K562 (cell line): Measurements from ENCODE around the gene ZFYVE19. TPM values are rescaled to one million over a fixed set of nuclear protein-coding genes. Genes with fewer than 3 reads are reported as not detected.

Experiments used
- ATAC-seq: fragments of 200-7000 bp; cut with Tn5 transposase; 3 replicates; pipeline ENCODE4 v1.9.1; 2020; ENCODE audit warnings: moderate library complexity
- BruUV-seq: library from RNA; stranded (reverse); fragments of 400-500 nt; replicated peaks from 2 replicates; lab custom pipeline; 2021; lab: Mats Ljungman, UMichigan
- CTCF ChIA-PET: fragments of 300-600 bp; formaldehyde crosslinking; extraction: SDS; loops from one replicate; lab custom pipeline; 2021; ENCODE audit warnings: low intra/inter-chr PET ratio; lab: Yijun Ruan, JAX
- POLR2A ChIA-PET: fragments of 300-600, 350-650 bp; sonication (Branson Sonifier 250); formaldehyde crosslinking; extraction: SDS; loops from one replicate; lab custom pipeline; 2021; ENCODE audit warnings: antibody characterized with exemption, inconsistent platforms; lab: Yijun Ruan, JAX
- DNase-seq, 4 experiments: peaks; one replicate each; pipeline versions ENCODE4 v3.0.0 to v3.0.0-alpha.2; 2011 to 2018; ENCODE audit warnings: low spot score in 3 of 4, mixed read lengths in 3 of 4; ENCODE audit errors: extremely low read depth in 1 of 4
- FAIRE-seq: peaks from 2 replicates; lab custom pipeline; 2011; peaks lifted over from hg19 to GRCh38; lab: Jason Lieb, UNC
- H2AFZ ChIP-seq: 2 replicates; pipeline ENCODE4 v1.6.0; 2011; ENCODE audit warnings: low read depth, low read length, control low read depth, inconsistent platforms
- H3K27ac ChIP-seq: fragments of 200-600 bp; 3 replicates; pipeline ENCODE4 v1.8.0; 2011; ENCODE audit warnings: low read depth, mild to moderate bottlenecking, control low read depth, inconsistent platforms, low read length, moderate library complexity, mixed read lengths; ENCODE audit errors: extremely low read depth
- H3K27me3 ChIP-seq, 2 experiments: fragments of 300-600 bp in 1 of 2; 2 replicates in 1 of 2; 3 replicates in 1 of 2; pipeline versions ENCODE4 v1.6.0 to v1.8.0; 2011; ENCODE audit warnings: inconsistent platforms in 2 of 2, low read length in 2 of 2, mild to moderate bottlenecking in 1 of 2, mixed read lengths in 1 of 2, moderate library complexity in 1 of 2; ENCODE audit not compliant: control insufficient read depth in 2 of 2, insufficient read depth in 2 of 2
- H3K36me3 ChIP-seq: fragments of 300-600 bp; 3 replicates; pipeline ENCODE4 v1.8.0; 2011; ENCODE audit warnings: mild to moderate bottlenecking, low read length, inconsistent platforms; ENCODE audit not compliant: control insufficient read depth, insufficient read depth
- H3K4me1 ChIP-seq, 2 experiments: fragments of 200-600 bp in 1 of 2; replicated peaks in 1 of 2; 2 replicates in 1 of 2; 3 replicates in 1 of 2; pipeline versions ENCODE4 v1.5.1 to v1.8.0; 2011; ENCODE audit warnings: inconsistent platforms in 2 of 2, low read length in 2 of 2, mild to moderate bottlenecking in 1 of 2, mixed read lengths in 1 of 2, moderate library complexity in 1 of 2; ENCODE audit not compliant: control insufficient read depth in 2 of 2, insufficient read depth in 2 of 2
- H3K4me2 ChIP-seq: 2 replicates; pipeline ENCODE4 v1.6.1; 2011; ENCODE audit warnings: low read length, control low read depth, inconsistent platforms, mixed read lengths; ENCODE audit not compliant: insufficient read depth
- H3K4me3 ChIP-seq: fragments of 200-600 bp; sonication (generic), shearing (Covaris generic); 2 replicates; pipeline ENCODE4 v1.5.1; 2016; ENCODE audit warnings: control low read depth, inconsistent platforms
- H3K79me2 ChIP-seq: fragments of 200-600 bp; 3 replicates; pipeline ENCODE4 v1.8.0; 2011; ENCODE audit warnings: low read length, inconsistent platforms; ENCODE audit not compliant: control insufficient read depth, insufficient read depth
- H3K9ac ChIP-seq, 2 experiments: 2 replicates each; pipeline versions ENCODE4 v1.6.0 to v1.6.1; 2011; ENCODE audit warnings: low read depth in 2 of 2, low read length in 2 of 2, control low read depth in 1 of 2, inconsistent platforms in 1 of 2, mild to moderate bottlenecking in 1 of 2, mixed read lengths in 1 of 2; ENCODE audit not compliant: insufficient read depth in 1 of 2
- H3K9me1 ChIP-seq: one replicate; pipeline ENCODE4 v1.6.0; 2011; ENCODE audit warnings: inconsistent platforms, mild to moderate bottlenecking, low read length, moderate library complexity; ENCODE audit not compliant: control insufficient read depth, insufficient read depth
- H3K9me3 ChIP-seq: replicated peaks from 2 replicates; pipeline ENCODE4 v1.5.1; 2011; ENCODE audit warnings: low read depth, low read length, inconsistent platforms; ENCODE audit not compliant: control insufficient read depth, insufficient read depth
- H4K20me1 ChIP-seq: replicated peaks from 2 replicates; pipeline ENCODE4 v1.6.1; 2011; ENCODE audit warnings: low read length, inconsistent platforms, mixed read lengths; ENCODE audit not compliant: control insufficient read depth, insufficient read depth
- BDP1 ChIP-seq: IDR thresholded peaks from 3 replicates; pipeline ENCODE4 v1.6.1; 2011; ENCODE audit not compliant: insufficient read length, insufficient read depth
- C11orf30 ChIP-seq: fragments of 450-650 bp; IDR thresholded peaks from 2 replicates; pipeline ENCODE4 v1.6.1; 2016; ENCODE audit warnings: low read depth, mild to moderate bottlenecking
- GABPB1 ChIP-seq: sonication (generic); formaldehyde crosslinking; IDR thresholded peaks from 2 replicates; pipeline ENCODE4 v1.8.0; 2022; ENCODE audit warnings: mild to moderate bottlenecking, missing genetic modification reagents
- HLTF ChIP-seq: fragments of 450-650 bp; IDR thresholded peaks from 2 replicates; pipeline ENCODE4 v1.6.1; 2016
- POLR2H ChIP-seq: IDR thresholded peaks from 2 replicates; pipeline ENCODE4 v1.6.1; 2016; ENCODE audit warnings: missing genetic modification characterization, low read depth, mild to moderate bottlenecking, control low read depth, missing compliant biosample characterization, moderate library complexity
- TSHZ1 ChIP-seq: fragments of 250-450 bp; sonication (Bioruptor Pico); IDR thresholded peaks from 2 replicates; pipeline ENCODE4 v1.4.0; 2020; ENCODE audit warnings: mild to moderate bottlenecking, moderate library complexity
- ZNF121 ChIP-seq: sonication (generic); formaldehyde crosslinking; conservative IDR thresholded peaks from 2 replicates; pipeline ENCODE4 v1.8.0; 2022; ENCODE audit warnings: missing genetic modification reagents
- ZNF316 ChIP-seq: fragments of 450-650 bp; IDR thresholded peaks from 2 replicates; pipeline ENCODE4 v1.6.1; 2016
- ZNF644 ChIP-seq: fragments of 200-800 bp; sonication (Bioruptor generic); IDR thresholded peaks from 2 replicates; pipeline ENCODE4 v1.6.1; 2016; ENCODE audit warnings: low read depth, missing genetic modification characterization, missing compliant biosample characterization
- WGBS: fragments of 100-300 bp; shearing (Covaris generic); methylation state at CpG from one replicate; pipeline ENCODE4 v1.1.6; 2016; ENCODE audit warnings: low coverage, mixed read lengths; ENCODE audit not compliant: insufficient coverage; ENCODE audit errors: missing lambda C conversion rate; 5-methylcytosine and 5-hydroxymethylcytosine counted together
- in situ Hi-C: fragments of 300-500 bp; cut with MboI; formaldehyde crosslinking; loops from 4 replicates; pipeline ENCODE4 v1.15.0; 2018; ENCODE audit warnings: inconsistent platforms, mixed read lengths
- intact Hi-C: fragments of 100-400 bp; cut with micrococcal nuclease; formaldehyde crosslinking; loops from 2 replicates; pipeline ENCODE4 v1.14.2; 2022
- polyA plus RNA-seq, 8 experiments: library from polyadenylated mRNA; depleted of rRNA in 4 of 8; stranded (reverse) in 5 of 8; unstranded in 3 of 8; fragments of >200 nt; fragmentation: Nextera tagmentation in 2 of 8; fragmentation: Illumina TruSeq in 1 of 8; extraction: Ambion mirVana in 2 of 8; extraction: Trizol in 1 of 8; gene quantifications; 2 replicates each; pipeline versions ENCODE4 v1.2.1 to v1.2.3, GENCODE V29; 2011 to 2014; ENCODE audit warnings: inconsistent platforms in 1 of 8, missing spikeins in 1 of 8
- total RNA-seq, 7 experiments: library from RNA; depleted of rRNA in 6 of 7; stranded (reverse); fragments of >200 nt in 6 of 7; fragmentation: Illumina TruSeq in 2 of 7; extraction: Trizol in 2 of 7; gene quantifications; 2 replicates each; pipeline versions ENCODE4 v1.2.1 to v1.2.3, GENCODE V29; 2011 to 2021; ENCODE audit warnings: low replicate concordance in 1 of 7
- TF ChIP-seq, protein P1 (sequence below): fragments of 450-650 bp; IDR thresholded peaks from 2 replicates; pipeline ENCODE4 v1.7.0; 2016; ENCODE audit warnings: borderline replicate concordance
- TF ChIP-seq, protein P2 (sequence below): fragments of 200-400 bp; formaldehyde crosslinking; IDR thresholded peaks from 2 replicates; pipeline ENCODE4 v1.6.1; 2017; ENCODE audit warnings: mild to moderate bottlenecking, low read depth, low read length, moderate library complexity
- TF ChIP-seq, protein P3 (sequence below): IDR thresholded peaks from 2 replicates; pipeline ENCODE4 v1.6.1; 2011; ENCODE audit warnings: borderline replicate concordance, low read depth, mild to moderate bottlenecking, moderate library complexity, low read length; ENCODE audit not compliant: insufficient read depth, poor library complexity, severe bottlenecking

ZFYVE19 gene
- total and polyA plus RNA-seq, 9 of the 15 experiments (the other 6 are each of a cell fraction or from before 2014, with no cell fraction given): 1.5 to 36.8 (median 19.9) TPM

DNA sequence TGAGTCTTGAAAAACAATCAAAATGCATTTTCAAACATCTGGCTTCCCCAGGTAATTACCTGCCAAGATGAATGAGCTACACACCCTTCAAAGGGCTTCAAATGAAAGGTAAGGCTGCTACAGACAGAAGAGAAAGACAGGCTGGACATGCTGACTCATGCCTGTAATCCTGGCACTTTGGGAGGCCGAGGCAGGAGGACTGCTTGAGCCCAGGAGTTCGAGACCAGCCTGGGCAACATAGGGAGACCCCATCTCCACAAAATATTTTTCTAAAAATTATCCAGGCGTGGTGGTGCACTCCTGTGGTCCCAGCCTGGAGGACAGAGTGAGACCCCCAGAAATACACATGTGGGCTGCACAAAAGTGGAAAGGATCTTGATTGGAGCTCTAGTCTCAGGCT, 14.5 kb upstream of the ZFYVE19 start:
- peaks cover 13% of the 10 kb centered on the region; the same call in 2 of the 3 replicates for H3K36me3 ChIP-seq
- 84% methylated on average over 3 of the region's 3 CpGs for WGBS
- ChIA-PET CTCF (no interaction called here), POLR2A (no interaction called here)
- in situ Hi-C loops: no loop called here
- no peaks in the 10 kb centered on the region for H3K9me1 ChIP-seq
- DNase-seq (no peak), ATAC-seq (no peak), FAIRE-seq (no peak)
- no peaks in the 10 kb centered on the region for H3K27me3 ChIP-seq
- intact Hi-C loops: no loop called here
- no peaks in the 10 kb centered on the region for H3K9me3 ChIP-seq
- H4K20me1 ChIP-seq: no peaks in the 10 kb centered on the region
- no peak overlapping the region for H2AFZ ChIP-seq
- no peak overlapping the region for H3K4me2 ChIP-seq
- peaks cover 8 to 11% of the 10 kb centered on the region in 2 experiments; a peak in 4 of 5 replicates for H3K4me1 ChIP-seq
- peaks cover 12% of the 10 kb centered on the region for H3K79me2 ChIP-seq
- BruUV-seq: no TSS peak
- no peak overlapping the region for H3K27ac ChIP-seq
- no peak overlapping the region for H3K9ac ChIP-seq
- H3K4me3 ChIP-seq: no peak overlapping the region
- TF ChIP-seq, protein P1, sequence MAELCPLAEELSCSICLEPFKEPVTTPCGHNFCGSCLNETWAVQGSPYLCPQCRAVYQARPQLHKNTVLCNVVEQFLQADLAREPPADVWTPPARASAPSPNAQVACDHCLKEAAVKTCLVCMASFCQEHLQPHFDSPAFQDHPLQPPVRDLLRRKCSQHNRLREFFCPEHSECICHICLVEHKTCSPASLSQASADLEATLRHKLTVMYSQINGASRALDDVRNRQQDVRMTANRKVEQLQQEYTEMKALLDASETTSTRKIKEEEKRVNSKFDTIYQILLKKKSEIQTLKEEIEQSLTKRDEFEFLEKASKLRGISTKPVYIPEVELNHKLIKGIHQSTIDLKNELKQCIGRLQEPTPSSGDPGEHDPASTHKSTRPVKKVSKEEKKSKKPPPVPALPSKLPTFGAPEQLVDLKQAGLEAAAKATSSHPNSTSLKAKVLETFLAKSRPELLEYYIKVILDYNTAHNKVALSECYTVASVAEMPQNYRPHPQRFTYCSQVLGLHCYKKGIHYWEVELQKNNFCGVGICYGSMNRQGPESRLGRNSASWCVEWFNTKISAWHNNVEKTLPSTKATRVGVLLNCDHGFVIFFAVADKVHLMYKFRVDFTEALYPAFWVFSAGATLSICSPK: no peak
- peak; percentile 23; the same call in 1 of the 2 replicates for TF ChIP-seq ZNF316
- peak; percentile 37; the same call in 1 of the 2 replicates for TF ChIP-seq C11orf30
- TF ChIP-seq, protein P2, sequence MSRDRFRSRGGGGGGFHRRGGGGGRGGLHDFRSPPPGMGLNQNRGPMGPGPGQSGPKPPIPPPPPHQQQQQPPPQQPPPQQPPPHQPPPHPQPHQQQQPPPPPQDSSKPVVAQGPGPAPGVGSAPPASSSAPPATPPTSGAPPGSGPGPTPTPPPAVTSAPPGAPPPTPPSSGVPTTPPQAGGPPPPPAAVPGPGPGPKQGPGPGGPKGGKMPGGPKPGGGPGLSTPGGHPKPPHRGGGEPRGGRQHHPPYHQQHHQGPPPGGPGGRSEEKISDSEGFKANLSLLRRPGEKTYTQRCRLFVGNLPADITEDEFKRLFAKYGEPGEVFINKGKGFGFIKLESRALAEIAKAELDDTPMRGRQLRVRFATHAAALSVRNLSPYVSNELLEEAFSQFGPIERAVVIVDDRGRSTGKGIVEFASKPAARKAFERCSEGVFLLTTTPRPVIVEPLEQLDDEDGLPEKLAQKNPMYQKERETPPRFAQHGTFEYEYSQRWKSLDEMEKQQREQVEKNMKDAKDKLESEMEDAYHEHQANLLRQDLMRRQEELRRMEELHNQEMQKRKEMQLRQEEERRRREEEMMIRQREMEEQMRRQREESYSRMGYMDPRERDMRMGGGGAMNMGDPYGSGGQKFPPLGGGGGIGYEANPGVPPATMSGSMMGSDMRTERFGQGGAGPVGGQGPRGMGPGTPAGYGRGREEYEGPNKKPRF: no peak
- TF ChIP-seq ZNF644 (tag): no peak
- TF ChIP-seq ZNF121: peak; percentile 26; the same call in 1 of the 2 replicates
- TF ChIP-seq, protein P3, sequence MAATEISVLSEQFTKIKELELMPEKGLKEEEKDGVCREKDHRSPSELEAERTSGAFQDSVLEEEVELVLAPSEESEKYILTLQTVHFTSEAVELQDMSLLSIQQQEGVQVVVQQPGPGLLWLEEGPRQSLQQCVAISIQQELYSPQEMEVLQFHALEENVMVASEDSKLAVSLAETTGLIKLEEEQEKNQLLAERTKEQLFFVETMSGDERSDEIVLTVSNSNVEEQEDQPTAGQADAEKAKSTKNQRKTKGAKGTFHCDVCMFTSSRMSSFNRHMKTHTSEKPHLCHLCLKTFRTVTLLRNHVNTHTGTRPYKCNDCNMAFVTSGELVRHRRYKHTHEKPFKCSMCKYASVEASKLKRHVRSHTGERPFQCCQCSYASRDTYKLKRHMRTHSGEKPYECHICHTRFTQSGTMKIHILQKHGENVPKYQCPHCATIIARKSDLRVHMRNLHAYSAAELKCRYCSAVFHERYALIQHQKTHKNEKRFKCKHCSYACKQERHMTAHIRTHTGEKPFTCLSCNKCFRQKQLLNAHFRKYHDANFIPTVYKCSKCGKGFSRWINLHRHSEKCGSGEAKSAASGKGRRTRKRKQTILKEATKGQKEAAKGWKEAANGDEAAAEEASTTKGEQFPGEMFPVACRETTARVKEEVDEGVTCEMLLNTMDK: no peak
- no peak for TF ChIP-seq TSHZ1 (CRISPR knock-in tag)
- no peak for TF ChIP-seq POLR2H (tag)
- no peak for TF ChIP-seq BDP1
- TF ChIP-seq GABPB1: no peak
- no peak for TF ChIP-seq HLTF
